ENCODE results near the gene RBMY1F. TPM values are rescaled to one million over a fixed set of nuclear protein-coding genes. Genes with fewer than 3 reads are reported as not detected.
"Not testable (repeated sequence)": the region's sequence is repeated elsewhere in the genome, so short reads cannot be mapped to it uniquely, and the experiment has no call there.

RBMY1F gene
- total RNA-seq = not detected
- long read RNA-seq = 0 reads

DNA sequence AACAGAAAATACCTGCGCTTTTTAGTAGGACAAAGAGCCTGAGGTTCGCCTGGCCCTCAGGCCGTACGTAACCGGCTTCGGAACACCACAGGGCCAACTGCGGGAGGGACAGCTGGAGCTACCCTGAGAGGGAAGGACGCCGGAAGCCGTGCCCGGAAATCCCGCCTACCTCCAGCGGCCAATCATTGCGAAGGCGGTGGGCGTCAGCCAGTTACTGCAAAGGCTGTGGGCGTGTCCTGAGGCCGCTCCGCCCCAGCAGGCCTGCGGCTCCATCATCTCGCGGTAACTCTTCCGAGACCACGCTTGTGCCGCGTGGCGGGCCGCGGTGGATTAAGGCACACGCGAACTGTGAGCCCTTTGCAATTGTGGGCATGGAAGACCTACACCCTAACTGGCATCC, at the start of gene RBMY1F:
TSS of gene RBMY1F (minus strand) at position 101 of the 400 bp plus-strand sequence. CDS start 1,954 bp downstream, outside the sequence.
- ATAC-seq; intact Hi-C loops (cut with DNase I); DNase-seq (ENCODE audit: missing footprints): not testable (repeated sequence)

DNA sequence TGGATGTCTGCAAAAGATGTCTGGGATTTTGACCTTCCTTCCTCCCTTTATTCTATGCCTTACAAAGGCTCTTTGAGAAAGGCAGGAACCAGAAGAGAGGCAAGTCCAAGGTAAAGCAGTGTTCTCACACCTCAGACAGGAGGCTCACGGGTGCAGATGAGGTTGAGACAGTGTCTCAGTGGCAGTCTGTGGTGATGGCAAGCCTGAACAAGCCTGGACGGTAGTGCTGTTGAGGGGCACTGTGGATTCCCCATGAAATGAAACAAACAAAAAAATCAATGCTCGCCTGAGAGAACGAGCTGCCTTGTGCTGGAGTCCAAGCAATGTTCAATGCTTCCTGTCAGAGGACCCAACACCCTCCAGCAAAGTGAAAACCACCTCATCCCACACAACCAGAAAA, 31.6 kb downstream of the RBMY1F start:
- intact Hi-C loops (cut with DNase I); ATAC-seq; DNase-seq (ENCODE audit: missing footprints): not testable (repeated sequence)

DNA sequence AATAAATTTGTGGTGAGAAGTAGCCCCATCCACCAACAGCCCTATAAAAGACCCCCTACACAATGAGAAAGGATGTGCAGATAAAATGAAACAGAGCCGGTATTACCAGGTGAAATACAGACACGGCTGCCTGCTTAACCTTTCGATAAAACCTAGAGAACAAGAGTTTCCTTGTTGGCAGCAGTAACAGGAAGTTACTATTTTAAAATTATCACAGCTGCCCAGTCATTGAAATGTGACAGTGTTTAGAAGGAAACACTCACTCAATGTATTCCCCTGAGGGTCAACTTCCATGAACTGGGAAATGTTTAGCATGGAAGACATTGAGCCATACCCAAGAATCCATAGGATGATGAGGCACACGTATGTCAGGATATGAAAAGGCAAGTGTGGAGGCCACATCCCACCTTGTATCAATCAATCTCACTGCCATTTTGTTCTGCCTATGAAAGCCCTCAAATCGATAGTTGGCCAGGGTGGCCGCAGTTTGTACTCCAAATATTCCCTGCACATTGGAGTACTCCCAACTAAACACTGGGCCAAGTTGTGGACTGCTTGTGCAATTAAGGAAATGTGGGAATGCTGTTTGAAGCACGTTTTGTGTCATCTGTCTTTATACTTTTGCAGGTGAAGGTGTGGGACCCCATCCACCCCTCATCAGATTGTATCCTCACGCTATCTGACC, 41.6 kb downstream of the RBMY1F start:
- DNase-seq (ENCODE audit: missing footprints); intact Hi-C loops (cut with DNase I); ATAC-seq: not testable (repeated sequence)

DNA sequence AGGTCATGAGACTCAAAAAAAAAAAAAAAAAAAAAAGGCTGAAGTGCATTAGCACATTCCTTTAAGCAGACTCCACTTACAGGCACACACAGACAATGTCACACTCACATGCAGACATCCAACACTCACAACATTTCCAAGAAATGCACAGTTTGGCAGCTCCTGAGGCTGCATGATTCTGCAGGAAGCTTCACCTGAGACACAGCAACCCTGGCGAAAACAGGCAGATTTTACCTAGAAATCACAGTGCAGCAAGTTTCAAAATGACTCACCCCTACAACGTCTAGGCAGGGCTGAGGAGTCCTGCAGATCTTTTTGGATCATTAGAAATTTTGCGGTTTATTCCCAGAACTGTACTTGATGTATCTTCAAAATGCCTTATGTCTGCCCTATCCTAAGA, 48.0 kb downstream of the RBMY1F start:
- DNase-seq (ENCODE audit: missing footprints); ATAC-seq; intact Hi-C loops (cut with DNase I): not testable (repeated sequence)

DNA sequence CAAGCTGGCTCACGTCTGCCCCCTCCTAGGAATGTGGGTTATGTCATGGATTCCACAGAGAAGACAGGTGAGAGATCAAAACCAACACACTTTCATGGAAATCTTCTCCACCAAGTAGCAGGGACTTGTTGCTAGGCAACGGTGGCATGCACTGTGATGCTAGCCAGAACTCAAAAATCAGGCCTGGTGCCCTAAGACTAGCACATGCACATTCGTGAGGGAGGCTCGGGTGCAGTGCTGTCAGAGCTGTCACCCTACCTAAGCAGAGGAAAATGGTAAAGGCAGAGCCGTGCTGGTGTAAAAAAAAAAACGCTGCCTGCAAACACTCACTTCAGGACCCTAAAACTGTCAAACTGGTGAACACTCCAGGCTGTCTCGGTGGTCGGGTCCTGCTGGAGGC, 52.2 kb downstream of the RBMY1F start:
- ATAC-seq; intact Hi-C loops (cut with DNase I); DNase-seq (ENCODE audit: missing footprints): not testable (repeated sequence)

Other genes starting within 250 kb of the RBMY1F start
- not detected for gene RBMY1J, start 220.5 kb upstream of the RBMY1F start, total RNA-seq